GM12864 (cell line): ENCODE data around the gene CPO.

ENCODE experiments used
- DNase-seq: peaks from one replicate; pipeline ENCODE4 v3.0.0-alpha.2; 2011; ENCODE audit warnings: low read depth
- H3K4me3 ChIP-seq: 2 replicates; pipeline ENCODE4 v1.5.1; 2011; ENCODE audit warnings: mild to moderate bottlenecking, low read depth, low read length, control low read depth
- CTCF ChIP-seq: IDR thresholded peaks from 2 replicates; pipeline ENCODE4 v1.5.1; 2011; ENCODE audit warnings: low read depth, mild to moderate bottlenecking, moderate library complexity, low read length, control low read depth, inconsistent platforms; ENCODE audit errors: missing control alignments

Gene CPO

GRCh38 chr2:206971805-206972204 is 32.5 kb downstream of the CPO start:
- TF ChIP-seq CTCF = no peak
- no peak for DNase-seq
- H3K4me3 ChIP-seq = no peak overlapping the region

GRCh38 chr2:206974551-206974950 is 35.2 kb downstream of the CPO start:
- H3K4me3 ChIP-seq = no peak overlapping the region
- no peak for DNase-seq
- TF ChIP-seq CTCF = no peak

- TF ChIP-seq CTCF = no peak
- DNase-seq = no peak
- H3K4me3 ChIP-seq = no peak overlapping the region
Measured at GRCh38 chr2:206978746-206979145, 39.4 kb downstream of the CPO start.

GRCh38 chr2:206979365-206979764 is 40.0 kb downstream of the CPO start:
- DNase-seq = no peak
- H3K4me3 ChIP-seq = no peak overlapping the region
- no peak for TF ChIP-seq CTCF

- no peak for DNase-seq
- no peak overlapping the region for H3K4me3 ChIP-seq
- TF ChIP-seq CTCF = no peak
Measured at GRCh38 chr2:206979922-206980321, 40.6 kb downstream of the CPO start.

- no peak for TF ChIP-seq CTCF
- no peak for DNase-seq
- no peak overlapping the region for H3K4me3 ChIP-seq
Measured at GRCh38 chr2:206980413-206980812, 41.1 kb downstream of the CPO start.

GRCh38 chr2:206981086-206981674 is 41.9 kb downstream of the CPO start:
- no peak for DNase-seq
- TF ChIP-seq CTCF = no peak

More at GRCh38 chr2:206981086-206981674, 41.9 kb downstream of the CPO start:
- H3K4me3 ChIP-seq = no peak overlapping the region
